GM03348 (cell line): Measurements from ENCODE around the gene GNG3.
"Not testable (repeated sequence)": the region's sequence is repeated elsewhere in the genome, so short reads cannot be mapped to it uniquely, and the experiment has no call there.

Experiments
- DNase-seq: peaks from one replicate; pipeline ENCODE4 v3.0.0; 2012; ENCODE audit warnings: low spot score

GNG3 gene

GRCh38 chr11:62716816-62717215, 9.3 kb downstream of the GNG3 start:
- DNase-seq, result no peak

DNA sequence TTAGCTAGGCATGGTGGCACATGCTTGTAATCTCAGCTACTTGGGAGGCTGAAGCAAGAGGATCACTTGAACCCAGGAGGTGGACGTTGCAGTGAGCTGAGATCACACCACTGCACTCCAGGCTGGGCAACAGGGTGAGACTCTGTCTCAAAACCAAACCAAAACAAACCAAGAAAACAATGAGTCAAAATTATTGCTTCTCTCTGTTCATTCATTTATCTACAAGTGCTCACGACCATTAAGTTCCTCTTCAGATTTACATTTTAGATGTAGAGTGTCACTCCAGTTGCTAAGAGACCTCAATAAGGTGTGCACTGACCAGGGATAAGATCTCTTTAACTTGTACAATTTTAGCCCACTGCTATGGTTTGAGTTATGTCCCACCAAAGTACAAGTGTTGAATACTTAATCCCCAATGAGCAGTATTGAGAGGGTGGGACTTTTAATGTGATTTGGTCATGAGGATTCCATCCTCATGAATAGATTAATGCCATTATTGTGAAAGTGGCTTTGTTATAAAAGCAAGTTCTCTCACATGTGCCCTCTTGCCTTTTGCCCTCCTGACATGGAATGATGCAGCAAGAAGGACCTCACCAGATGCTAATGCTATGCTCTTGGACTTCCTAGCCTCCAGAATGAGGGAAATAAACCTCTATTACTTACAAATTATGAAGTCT, 12.0 kb downstream of the GNG3 start:
- DNase-seq, result no peak

GRCh38 chr11:62721994-62722393, 14.5 kb downstream of the GNG3 start:
- DNase-seq, result no peak

DNA sequence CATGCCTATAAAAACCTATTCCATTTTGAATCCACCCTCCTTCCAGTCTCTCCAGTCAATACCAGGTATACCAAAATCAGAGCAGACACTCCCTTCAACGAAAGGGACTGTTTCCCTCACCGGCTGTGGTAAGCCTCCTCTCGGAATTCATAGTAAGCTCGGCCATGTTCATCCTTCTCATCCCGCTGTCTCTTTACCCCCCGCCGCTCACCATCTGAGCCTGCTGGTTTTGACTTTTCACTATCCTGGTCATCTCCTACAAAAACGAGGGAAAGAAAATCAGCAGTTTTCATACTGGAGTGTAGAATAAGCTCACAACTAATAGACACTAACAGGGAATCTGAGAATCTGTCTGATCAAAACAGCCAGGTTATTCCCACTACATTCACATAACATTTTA, 16.7 kb downstream of the GNG3 start:
- no peak for DNase-seq

- no peak for DNase-seq
These were observed 18.2 kb downstream of the GNG3 start for GRCh38 chr11:62725646-62726045.

GRCh38 chr11:62726156-62726914, 18.9 kb downstream of the GNG3 start:
- DNase-seq, result no peak

DNA sequence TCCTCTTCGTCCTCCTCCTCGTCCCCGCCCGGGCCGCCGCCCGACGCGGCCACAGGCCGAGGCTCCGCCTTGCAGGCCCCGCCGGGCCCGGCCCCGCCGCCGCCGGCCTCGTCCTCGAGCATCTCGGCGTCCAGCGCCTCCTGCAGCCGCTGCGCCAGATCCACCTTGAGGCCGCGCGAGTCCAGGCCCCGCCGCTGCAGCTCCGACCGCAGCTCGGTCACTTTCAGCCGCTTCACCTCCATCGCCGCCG, 19.4 kb downstream of the GNG3 start:
- DNase-seq, result no peak

GRCh38 chr11:62727165-62727871, 19.8 kb downstream of the GNG3 start, which contains the start of gene HNRNPUL2:
Gene HNRNPUL2, minus strand, starts transcription at chr11:62727457. Its CDS starts 301 bp downstream, at chr11:62727156.
- peak; percentile 97 for DNase-seq

GRCh38 chr11:62727872-62728170, 20.3 kb downstream of the GNG3 start:
- DNase-seq, result peak; percentile 92

DNA sequence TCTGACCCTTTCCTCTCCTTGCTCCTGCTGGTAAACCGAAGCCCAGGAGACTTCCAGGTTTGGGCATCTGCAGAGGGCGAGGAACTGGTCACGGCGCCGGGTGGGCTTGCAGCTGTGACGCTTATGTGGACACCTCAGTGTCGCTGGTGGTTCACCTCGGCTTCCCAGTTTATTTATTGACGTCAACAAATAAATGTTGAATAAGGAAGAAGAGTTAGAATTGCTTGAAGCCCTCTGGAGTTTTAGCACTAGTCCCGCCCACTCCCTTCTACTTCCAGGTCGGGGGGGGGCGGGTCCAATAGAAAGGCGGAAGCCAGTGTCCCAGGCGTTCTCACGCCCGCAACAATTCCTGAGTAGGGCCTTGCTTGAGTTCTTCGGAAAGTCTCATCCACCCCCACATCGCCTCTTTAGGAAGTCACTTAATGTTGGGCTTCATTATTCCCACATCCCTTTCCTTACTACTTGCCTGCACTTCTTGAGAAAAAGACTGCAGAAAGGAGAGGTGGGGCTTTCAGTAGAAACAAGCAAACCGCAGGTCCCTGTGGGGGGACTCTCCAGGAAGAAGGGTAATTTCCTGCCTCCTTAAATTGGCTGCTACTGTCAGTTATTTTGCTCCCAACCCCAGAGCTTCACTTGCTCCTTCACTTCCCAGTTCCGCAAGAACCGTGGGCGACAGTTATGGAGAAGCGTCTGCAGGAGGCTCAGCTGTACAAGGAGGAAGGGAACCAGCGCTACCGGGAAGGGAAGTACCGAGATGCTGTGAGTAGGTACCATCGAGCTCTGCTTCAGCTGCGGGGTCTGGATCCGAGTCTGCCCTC, 20.9 kb downstream of the GNG3 start, which contains the start of gene TTC9C:
Gene TTC9C (plus strand): TSS at position 316 of the 818 bp plus-strand sequence. CDS start 363 bp downstream, at position 679.
- DNase-seq, result peak; percentile 87

GRCh38 chr11:62730076-62730475, 22.6 kb downstream of the GNG3 start:
- not testable (repeated sequence) for DNase-seq

GRCh38 chr11:62732830-62733229, 25.4 kb downstream of the GNG3 start:
- no peak for DNase-seq

GRCh38 chr11:62737196-62737595, 29.7 kb downstream of the GNG3 start:
- DNase-seq, result no peak

- DNase-seq, result no peak
These were observed 40.1 kb downstream of the GNG3 start for GRCh38 chr11:62747475-62748160.

DNA sequence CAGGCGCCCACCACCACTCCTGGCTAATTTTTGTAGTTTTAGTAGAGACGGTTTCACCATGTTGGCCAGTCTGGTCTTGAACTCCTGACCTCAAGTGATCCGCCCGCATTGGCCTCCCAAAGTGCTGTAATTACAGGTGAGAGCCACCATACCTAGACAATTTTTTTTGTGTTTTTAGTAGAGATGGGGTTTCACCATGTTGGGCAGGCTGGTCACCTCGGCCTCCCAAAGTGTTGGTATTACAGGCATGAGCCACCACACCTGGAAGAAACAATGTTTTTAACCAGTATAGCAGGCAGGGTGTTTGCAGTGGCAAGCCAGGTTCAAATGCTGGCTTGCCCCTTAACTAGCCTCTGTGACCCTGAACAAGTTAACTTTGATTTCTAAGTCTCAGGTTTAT, 42.5 kb downstream of the GNG3 start:
- DNase-seq, result not testable (repeated sequence)

- no peak for DNase-seq
These were observed 44.8 kb downstream of the GNG3 start for GRCh38 chr11:62752177-62752785.

DNA sequence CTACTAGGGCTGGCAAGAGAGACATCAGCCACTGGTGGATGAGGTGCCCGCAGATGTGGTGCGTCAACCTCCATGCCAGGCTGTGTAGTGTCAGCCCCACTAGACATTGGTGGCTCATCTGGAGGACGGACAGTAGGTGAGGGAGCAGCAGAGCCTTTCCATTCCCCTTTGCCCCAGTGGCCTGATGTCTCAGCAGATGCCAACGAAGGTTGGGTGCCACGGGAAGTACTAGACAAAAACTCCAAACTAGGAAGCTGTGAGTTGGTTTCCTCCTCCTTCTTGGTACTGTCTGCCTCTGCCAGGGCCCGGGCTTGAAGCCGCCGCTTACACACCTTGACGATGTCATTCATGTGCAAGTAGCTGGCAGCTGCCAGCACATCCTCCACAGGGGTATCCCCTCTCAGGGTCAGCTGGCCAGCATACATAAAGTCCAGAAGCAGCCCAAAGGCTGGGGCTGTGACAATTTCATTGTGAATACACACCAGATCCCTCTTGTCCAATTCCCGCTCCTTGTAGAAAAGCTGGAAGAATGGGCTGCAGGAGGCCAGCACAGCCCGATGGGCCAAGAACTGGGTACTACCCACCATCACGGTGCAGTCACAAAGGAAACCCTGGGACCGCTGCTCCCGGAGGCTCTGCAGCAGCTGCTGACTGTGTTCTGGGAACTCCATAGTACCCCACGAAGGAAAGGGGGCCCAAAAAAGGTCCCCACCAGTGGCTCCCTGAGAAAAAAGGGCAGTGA, 45.7 kb downstream of the GNG3 start:
- DNase-seq, result no peak

- peak; percentile 97 for DNase-seq
These were observed 46.5 kb downstream of the GNG3 start, which contains the start of gene ZBTB3 for GRCh38 chr11:62753736-62754603. Gene ZBTB3, minus strand, starts transcription at chr11:62754160. Its CDS starts 496 bp downstream, at chr11:62753664.

DNA sequence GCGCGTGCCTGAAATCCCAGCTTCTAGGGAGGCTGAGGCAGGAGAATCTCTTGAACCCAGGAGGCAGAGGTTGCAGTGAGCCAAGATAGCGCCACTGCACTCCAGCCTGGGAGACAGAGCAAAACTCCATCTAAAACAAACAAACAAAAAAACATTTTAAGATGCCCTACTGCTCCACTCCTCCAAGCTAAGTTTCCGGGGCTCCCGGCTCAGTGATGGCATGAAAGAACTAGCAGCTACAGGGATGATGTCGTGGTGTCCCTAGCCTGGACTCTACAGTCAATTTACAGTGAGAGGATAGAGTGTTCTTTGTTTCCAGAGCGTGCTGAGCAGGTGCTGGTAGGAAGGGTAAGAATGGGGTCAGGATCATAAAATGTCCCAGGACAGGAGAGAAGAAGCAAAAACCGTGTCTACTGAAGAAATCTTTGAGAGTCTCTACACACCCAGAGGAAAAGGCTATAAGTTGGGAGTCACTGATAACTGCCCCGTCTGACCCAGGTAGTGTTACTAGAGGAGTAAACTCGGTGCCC, 47.7 kb downstream of the GNG3 start:
- no peak for DNase-seq
